NCI-H2107 treated with DMSO at 0.1 percent for 48 hours (cell line): ENCODE results near the gene ZFX.

ENCODE experiments used
- DNase-seq: peaks from one replicate; lab custom pipeline; 2025; ENCODE audit not compliant: unreplicated experiment; lab: John Stamatoyannopoulos, UW

ZFX gene

GRCh38 chrX:24232796-24233195 is 83.3 kb downstream of the ZFX start:
- no peak for DNase-seq

- no peak for DNase-seq
Measured at GRCh38 chrX:24235084-24235710, 85.7 kb downstream of the ZFX start.

- DNase-seq: peak; percentile 43
Measured at GRCh38 chrX:24241822-24242648, 92.5 kb downstream of the ZFX start.

GRCh38 chrX:24242649-24243175 is 93.2 kb downstream of the ZFX start:
- no peak for DNase-seq

- no peak for DNase-seq
Measured at GRCh38 chrX:24243188-24243587, 93.7 kb downstream of the ZFX start.

- DNase-seq: no peak
Measured at GRCh38 chrX:24243692-24244091, 94.2 kb downstream of the ZFX start.

- no peak for DNase-seq
Measured at GRCh38 chrX:24245202-24245601, 95.7 kb downstream of the ZFX start.

- DNase-seq: no peak
Measured at GRCh38 chrX:24248042-24248441, 98.5 kb downstream of the ZFX start.

- no peak for DNase-seq
Measured at GRCh38 chrX:24253030-24253429, 103.5 kb downstream of the ZFX start.

GRCh38 chrX:24253469-24253868 is 103.9 kb downstream of the ZFX start:
- no peak for DNase-seq

- DNase-seq: no peak
Measured at GRCh38 chrX:24257011-24257410, 107.5 kb downstream of the ZFX start.

GRCh38 chrX:24259544-24260240 is 110.2 kb downstream of the ZFX start:
- peak; percentile 38 for DNase-seq

- no peak for DNase-seq
Measured at GRCh38 chrX:24260842-24261550, 111.5 kb downstream of the ZFX start.

- DNase-seq: no peak
Measured at GRCh38 chrX:24262309-24262708, 112.8 kb downstream of the ZFX start.

GRCh38 chrX:24264383-24264782 is 114.9 kb downstream of the ZFX start:
- no peak for DNase-seq
